Lower leg skin (tissue), 4 donors: ENCODE measurements around the gene TRIM10. TPM values are rescaled to one million over a fixed set of nuclear protein-coding genes. Genes with fewer than 3 reads are reported as not detected.

Experiments
- DNase-seq, 2 donors: peaks; one replicate each; pipeline ENCODE4 v3.0.0-alpha.2; 2019; ENCODE audit warnings: low spot score in 2 of 2
- H3K4me3 ChIP-seq: fragments of 200-600 bp; sonication (generic); 2 replicates; pipeline ENCODE4 v1.5.1; 2017; ENCODE audit warnings: mild to moderate bottlenecking, low read depth; ENCODE audit not compliant: poor library complexity, severe bottlenecking
- CTCF ChIP-seq, 3 donors: fragments of 450-650 bp; IDR thresholded peaks; one replicate each; pipeline ENCODE4 v1.5.1; 2016; ENCODE audit warnings: antibody characterized with exemption in 3 of 3, mild to moderate bottlenecking in 3 of 3, moderate library complexity in 2 of 3
- POLR2A ChIP-seq, 2 donors: fragments of 450-650 bp; IDR thresholded peaks; one replicate each; pipeline ENCODE4 v1.6.1; 2016 to 2017; ENCODE audit warnings: antibody characterized with exemption in 2 of 2, mild to moderate bottlenecking in 1 of 2, moderate library complexity in 1 of 2
- WGBS, 2 donors: methylation state at CpG; one replicate each; pipeline ENCODE4 v1.1.5; 2018; 5-methylcytosine and 5-hydroxymethylcytosine counted together
- intact Hi-C: fragments of 100-400 bp; cut with DNase I; formaldehyde crosslinking; loops from one replicate; pipeline ENCODE4 v1.15.0; 2023; ENCODE audit warnings: low total_unique reads
- total RNA-seq, 4 donors: library from RNA; depleted of rRNA; stranded (reverse); fragments of >200 nt; gene quantifications; one replicate each; pipeline ENCODE4 v1.1.0, GENCODE V29; 2016

Gene TRIM10
- total RNA-seq, 4 donors from 2014 or later: 0.13 to 1.1 (median 0.64) TPM

- DNase-seq: no peak
- WGBS, 2 donors: 84 to 91% methylated on average over 14 to 17 of the region's 17 CpGs
- TF ChIP-seq CTCF (IDR thresholded peaks at IDR 0.05) (no peak), POLR2A (IDR thresholded peaks at IDR 0.05) (no peak)
- intact Hi-C loops: no loop called here
- no peak overlapping the region for H3K4me3 ChIP-seq
Measured at GRCh38 chr6:30154061-30154460, 7.0 kb downstream of the TRIM10 start.

- 83 to 95% methylated on average over 3 of the region's 3 CpGs for WGBS, 2 donors
- no peak for DNase-seq
Measured at GRCh38 chr6:30152910-30153610, 8.0 kb downstream of the TRIM10 start.

GRCh38 chr6:30152016-30152673, 8.9 kb downstream of the TRIM10 start:
- intact Hi-C loops: no loop called here
- H3K4me3 ChIP-seq: no peak overlapping the region
- TF ChIP-seq POLR2A (IDR thresholded peaks at IDR 0.05) (no peak), CTCF (IDR thresholded peaks at IDR 0.05) (no peak)
- 67 to 68% methylated on average over 4 of the region's 4 CpGs for WGBS, 2 donors
- DNase-seq: no peak

More at GRCh38 chr6:30152910-30153610, 8.0 kb downstream of the TRIM10 start:
- TF ChIP-seq POLR2A (IDR thresholded peaks at IDR 0.05): no peak
- no peak for TF ChIP-seq CTCF (IDR thresholded peaks at IDR 0.05)
- no peak overlapping the region for H3K4me3 ChIP-seq
- intact Hi-C loops: no loop called here

GRCh38 chr6:30151580-30151979, 9.4 kb downstream of the TRIM10 start:
- no peak for DNase-seq
- H3K4me3 ChIP-seq: no peak overlapping the region
- intact Hi-C loops: no loop called here
- no peak for TF ChIP-seq POLR2A (IDR thresholded peaks at IDR 0.05)
- no peak for TF ChIP-seq CTCF (IDR thresholded peaks at IDR 0.05)
- WGBS, 2 donors: 62 to 72% methylated on average over 3 of the region's 3 CpGs

GRCh38 chr6:30150671-30151395, 10.2 kb downstream of the TRIM10 start:
- 81 to 83% methylated on average over 10 of the region's 10 CpGs for WGBS, 2 donors
- DNase-seq: no peak
- no peak for TF ChIP-seq POLR2A (IDR thresholded peaks at IDR 0.05)
- no peak for TF ChIP-seq CTCF (IDR thresholded peaks at IDR 0.05)

More at GRCh38 chr6:30150671-30151395, 10.2 kb downstream of the TRIM10 start:
- no peak overlapping the region for H3K4me3 ChIP-seq
- intact Hi-C loops: no loop called here
